Tibial nerve (tissue), 3 donors: Measurements from ENCODE around the gene CCDC175.

Source experiments
- CTCF ChIP-seq, 5 experiments: fragments of 200-600 bp in 3 of 5; fragments of 450-650 bp in 2 of 5; sonication (generic) in 3 of 5; IDR thresholded peaks; one replicate each; pipeline ENCODE4 v1.5.1; 2016 to 2019; ENCODE audit warnings: antibody characterized with exemption in 5 of 5, mild to moderate bottlenecking in 3 of 5, moderate library complexity in 2 of 5
- POLR2A ChIP-seq, 2 donors: fragments of 450-650 bp; IDR thresholded peaks; one replicate each; pipeline ENCODE4 v1.6.1; 2017; ENCODE audit warnings: antibody characterized with exemption in 2 of 2, mild to moderate bottlenecking in 2 of 2, moderate library complexity in 2 of 2

GRCh38 chr14:59484639-59485175 is 91.9 kb downstream of the CCDC175 start:
- TF ChIP-seq POLR2A (IDR thresholded peaks at IDR 0.05) (no peak), CTCF (IDR thresholded peaks at IDR 0.05) (no peak)
